Gastrocnemius medialis (tissue), 4 donors: Measurements from ENCODE around the gene GPR176.

Experiments used
- CTCF ChIP-seq, 5 experiments: fragments of 450-650 bp in 3 of 5; fragments of 200-600 bp in 2 of 5; sonication (generic) in 2 of 5; IDR thresholded peaks in 4 of 5; conservative IDR thresholded peaks in 1 of 5; 1 replicate in 4 of 5; 2 replicates in 1 of 5; pipeline ENCODE4 v1.5.1; 2016 to 2019; ENCODE audit warnings: antibody characterized with exemption in 5 of 5, mild to moderate bottlenecking in 3 of 5, moderate library complexity in 3 of 5
- POLR2A ChIP-seq, 2 donors: fragments of 450-650 bp; IDR thresholded peaks; one replicate each; pipeline ENCODE4 v1.6.1; 2017; ENCODE audit warnings: antibody characterized with exemption in 2 of 2, mild to moderate bottlenecking in 2 of 2, moderate library complexity in 2 of 2

- no peak for TF ChIP-seq CTCF (IDR thresholded peaks at IDR 0.05 in 4 of 5, conservative IDR thresholded peaks at IDR 0.05 in 1 of 5)
- no peak for TF ChIP-seq POLR2A (IDR thresholded peaks at IDR 0.05)
These were observed 46.5 kb upstream of the GPR176 start for GRCh38 chr15:39966521-39966920.
